ENCODE data around the gene MMP24.

The MMP24 gene

GRCh38 chr20:35326021-35326739 is 99.7 kb downstream of the MMP24 start:
- no peak overlapping the region for H3K27ac ChIP-seq
- TF ChIP-seq, protein P1, sequence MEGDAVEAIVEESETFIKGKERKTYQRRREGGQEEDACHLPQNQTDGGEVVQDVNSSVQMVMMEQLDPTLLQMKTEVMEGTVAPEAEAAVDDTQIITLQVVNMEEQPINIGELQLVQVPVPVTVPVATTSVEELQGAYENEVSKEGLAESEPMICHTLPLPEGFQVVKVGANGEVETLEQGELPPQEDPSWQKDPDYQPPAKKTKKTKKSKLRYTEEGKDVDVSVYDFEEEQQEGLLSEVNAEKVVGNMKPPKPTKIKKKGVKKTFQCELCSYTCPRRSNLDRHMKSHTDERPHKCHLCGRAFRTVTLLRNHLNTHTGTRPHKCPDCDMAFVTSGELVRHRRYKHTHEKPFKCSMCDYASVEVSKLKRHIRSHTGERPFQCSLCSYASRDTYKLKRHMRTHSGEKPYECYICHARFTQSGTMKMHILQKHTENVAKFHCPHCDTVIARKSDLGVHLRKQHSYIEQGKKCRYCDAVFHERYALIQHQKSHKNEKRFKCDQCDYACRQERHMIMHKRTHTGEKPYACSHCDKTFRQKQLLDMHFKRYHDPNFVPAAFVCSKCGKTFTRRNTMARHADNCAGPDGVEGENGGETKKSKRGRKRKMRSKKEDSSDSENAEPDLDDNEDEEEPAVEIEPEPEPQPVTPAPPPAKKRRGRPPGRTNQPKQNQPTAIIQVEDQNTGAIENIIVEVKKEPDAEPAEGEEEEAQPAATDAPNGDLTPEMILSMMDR (IDR thresholded peaks at IDR 0.05) = no peak
- no peak overlapping the region for H3K4me3 ChIP-seq
- DNase-seq (ENCODE audit: low spot score) = no peak
